PC-9 (cell line): ENCODE data around the gene MYO1E. TPM values are rescaled to one million over a fixed set of nuclear protein-coding genes. Genes with fewer than 3 reads are reported as not detected.
"Not testable (repeated sequence)": the region's sequence is repeated elsewhere in the genome, so short reads cannot be mapped to it uniquely, and the experiment has no call there.

Experiments
- BruUV-seq: library from RNA; stranded (reverse); fragments of 400-500 nt; replicated peaks from 2 replicates; lab custom pipeline; 2021; lab: Mats Ljungman, UMichigan
- CTCF ChIA-PET: fragments of 300-600 bp; sonication (Branson Sonifier 250); formaldehyde crosslinking; loops from one replicate; lab custom pipeline; 2022; ENCODE audit warnings: antibody characterized with exemption; lab: Charles Lee
- POLR2A ChIA-PET: fragments of 300-600 bp; sonication (Branson Sonifier 250); formaldehyde crosslinking; loops from one replicate; lab custom pipeline; 2022; ENCODE audit warnings: antibody characterized with exemption; ENCODE audit not compliant: unreplicated experiment; lab: Charles Lee
- DNase-seq, 2 experiments: peaks; one replicate each; pipeline versions ENCODE4 v3.0.0 to v3.0.0-alpha.2; 2015 to 2022; ENCODE audit warnings: mixed read lengths in 1 of 2
- H2AFZ ChIP-seq: fragments of 200-600 bp; sonication (generic); 2 replicates; pipeline ENCODE4 v1.8.1; 2017; ENCODE audit warnings: antibody characterized with exemption
- H3F3A ChIP-seq: fragments of 200-600 bp; sonication (generic); 2 replicates; pipeline ENCODE4 v1.8.1; 2017; ENCODE audit warnings: antibody characterized with exemption, mild to moderate bottlenecking, low read depth; ENCODE audit not compliant: insufficient read depth
- H3K27ac ChIP-seq: fragments of 200-600 bp; sonication (generic); 2 replicates; pipeline ENCODE4 v1.6.1; 2016; ENCODE audit warnings: mixed run types
- H3K27me3 ChIP-seq: fragments of 200-600 bp; sonication (generic); 2 replicates; pipeline ENCODE4 v1.6.1; 2016; ENCODE audit warnings: low read depth, mixed run types; ENCODE audit not compliant: insufficient read depth
- H3K36me3 ChIP-seq: fragments of 200-600 bp; sonication (generic); 2 replicates; pipeline ENCODE4 v1.6.1; 2016; ENCODE audit warnings: low read depth, mixed run types
- H3K4me1 ChIP-seq: fragments of 200-600 bp; sonication (generic); replicated peaks from 2 replicates; pipeline ENCODE4 v1.6.1; 2016; ENCODE audit warnings: mixed run types; ENCODE audit not compliant: insufficient read depth
- H3K4me2 ChIP-seq: fragments of 200-600 bp; sonication (generic); 2 replicates; pipeline ENCODE4 v1.6.1; 2017; ENCODE audit warnings: mixed run types
- H3K4me3 ChIP-seq: fragments of 200-600 bp; sonication (generic); 2 replicates; pipeline ENCODE4 v1.6.1; 2016; ENCODE audit warnings: mixed run types
- H3K79me2 ChIP-seq: fragments of 200-600 bp; sonication (generic); 2 replicates; pipeline ENCODE4 v1.6.1; 2017; ENCODE audit warnings: low read depth, mixed run types
- H3K9me2 ChIP-seq: fragments of 200-600 bp; sonication (generic); 2 replicates; pipeline ENCODE4 v1.8.1; 2017; ENCODE audit warnings: mild to moderate bottlenecking; ENCODE audit not compliant: insufficient read depth
- H3K9me3 ChIP-seq: fragments of 200-600 bp; sonication (generic); 2 replicates; pipeline ENCODE4 v1.8.1; 2016; ENCODE audit warnings: low read depth; ENCODE audit not compliant: insufficient read depth
- H4K20me1 ChIP-seq: fragments of 200-600 bp; sonication (generic); 2 replicates; pipeline ENCODE4 v1.8.1; 2017; ENCODE audit not compliant: insufficient read depth
- EZH2 ChIP-seq: fragments of 200-600 bp; sonication (generic); IDR thresholded peaks from 2 replicates; pipeline ENCODE4 v1.8.0; 2017; ENCODE audit warnings: antibody characterized with exemption, low read depth
- intact Hi-C: fragments of 100-400 bp; cut with micrococcal nuclease; formaldehyde crosslinking; loops from one replicate; pipeline ENCODE4 v1.10.0; 2022; ENCODE audit not compliant: unreplicated experiment
- total RNA-seq: library from RNA; stranded (reverse); gene quantifications from 2 replicates; pipeline ENCODE4 v1.2.3, GENCODE V29; 2021
- TF ChIP-seq, protein P1 (sequence below): fragments of 200-600 bp; sonication (generic); conservative IDR thresholded peaks from 2 replicates; pipeline ENCODE4 v1.6.1; 2017; ENCODE audit warnings: mixed run types, antibody characterized with exemption, mild to moderate bottlenecking, moderate library complexity

MYO1E gene
- total RNA-seq, 1 experiment from 2014 or later = 156 TPM

DNA sequence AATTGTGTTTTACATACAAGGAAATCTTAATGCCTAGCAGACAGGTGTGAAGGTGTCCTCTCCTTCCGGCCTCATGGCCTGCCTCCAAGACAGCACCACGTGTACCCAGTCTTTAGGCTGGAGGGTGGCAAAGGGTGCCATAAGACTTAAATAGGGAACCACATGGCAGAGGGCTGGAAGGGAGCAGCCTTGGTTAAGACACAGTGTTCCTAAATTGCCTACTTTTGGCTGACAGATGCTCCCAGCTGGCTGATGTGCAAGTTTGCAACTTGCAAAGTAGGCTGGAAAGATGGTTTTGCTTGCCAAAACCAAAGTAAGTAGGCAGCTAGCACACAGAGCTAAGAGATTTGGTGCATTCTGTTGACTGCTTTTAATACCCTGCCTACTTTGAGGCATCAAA lies 222.5 kb downstream of the MYO1E start:
- no peak for DNase-seq
- Histone ChIP-seq H2AFZ (no peak overlapping the region), H3K27ac (no peak overlapping the region), H3K9me2 (no peaks in the 10 kb centered on the region), H3K36me3 (peaks cover 10% of the 10 kb centered on the region), H3K4me1 (no peaks in the 10 kb centered on the region), H3K27me3 (no peaks in the 10 kb centered on the region), H3F3A (no peaks in the 10 kb centered on the region), H3K9me3 (no peaks in the 10 kb centered on the region), H3K4me3 (no peak overlapping the region), H3K4me2 (no peak overlapping the region), H4K20me1 (no peaks in the 10 kb centered on the region), H3K79me2 (no peaks in the 10 kb centered on the region)
- no peak for TF ChIP-seq EZH2
- TF ChIP-seq, protein P1, sequence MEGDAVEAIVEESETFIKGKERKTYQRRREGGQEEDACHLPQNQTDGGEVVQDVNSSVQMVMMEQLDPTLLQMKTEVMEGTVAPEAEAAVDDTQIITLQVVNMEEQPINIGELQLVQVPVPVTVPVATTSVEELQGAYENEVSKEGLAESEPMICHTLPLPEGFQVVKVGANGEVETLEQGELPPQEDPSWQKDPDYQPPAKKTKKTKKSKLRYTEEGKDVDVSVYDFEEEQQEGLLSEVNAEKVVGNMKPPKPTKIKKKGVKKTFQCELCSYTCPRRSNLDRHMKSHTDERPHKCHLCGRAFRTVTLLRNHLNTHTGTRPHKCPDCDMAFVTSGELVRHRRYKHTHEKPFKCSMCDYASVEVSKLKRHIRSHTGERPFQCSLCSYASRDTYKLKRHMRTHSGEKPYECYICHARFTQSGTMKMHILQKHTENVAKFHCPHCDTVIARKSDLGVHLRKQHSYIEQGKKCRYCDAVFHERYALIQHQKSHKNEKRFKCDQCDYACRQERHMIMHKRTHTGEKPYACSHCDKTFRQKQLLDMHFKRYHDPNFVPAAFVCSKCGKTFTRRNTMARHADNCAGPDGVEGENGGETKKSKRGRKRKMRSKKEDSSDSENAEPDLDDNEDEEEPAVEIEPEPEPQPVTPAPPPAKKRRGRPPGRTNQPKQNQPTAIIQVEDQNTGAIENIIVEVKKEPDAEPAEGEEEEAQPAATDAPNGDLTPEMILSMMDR = no peak
- POLR2A ChIA-PET = interaction anchor here (0.6 kb wide), 1 partner anchor 161 kb away, joined by 6 read pairs; no protein-coding TSS in a partner anchor
- CTCF ChIA-PET = no interaction called here
- no TSS peak for BruUV-seq
- intact Hi-C loops = no loop called here

DNA sequence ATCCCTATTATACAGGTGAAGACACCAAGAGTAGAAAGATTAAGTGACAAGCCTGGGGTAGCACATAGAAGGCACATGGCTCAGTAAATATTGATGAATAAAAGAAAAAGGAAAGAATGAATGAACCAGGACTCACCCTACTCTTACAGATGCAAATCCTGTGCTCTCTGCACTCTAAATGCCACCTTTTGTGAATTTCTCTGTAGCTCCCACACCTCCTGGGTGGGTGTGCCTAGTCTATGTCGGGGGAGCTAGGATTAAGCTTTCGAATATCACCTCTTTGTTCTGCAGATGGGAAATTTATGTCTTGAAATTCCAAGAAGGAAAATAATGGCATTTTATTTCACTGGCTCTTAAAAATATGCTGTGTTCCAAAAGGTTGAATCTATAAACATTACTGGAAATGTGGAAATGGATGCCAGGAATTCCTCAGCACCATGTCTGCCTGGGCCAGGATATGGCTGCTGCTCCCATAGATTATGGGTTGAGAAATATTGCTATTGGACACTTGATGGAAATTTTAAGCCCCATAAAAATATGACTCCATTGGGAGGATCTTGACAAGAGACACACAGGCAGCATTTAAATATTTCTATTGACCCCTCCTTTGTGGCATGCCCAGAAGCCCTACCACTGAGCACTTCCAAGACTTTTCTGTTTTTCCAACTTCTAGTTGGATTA lies 224.4 kb downstream of the MYO1E start:
- BruUV-seq = no TSS peak

DNA sequence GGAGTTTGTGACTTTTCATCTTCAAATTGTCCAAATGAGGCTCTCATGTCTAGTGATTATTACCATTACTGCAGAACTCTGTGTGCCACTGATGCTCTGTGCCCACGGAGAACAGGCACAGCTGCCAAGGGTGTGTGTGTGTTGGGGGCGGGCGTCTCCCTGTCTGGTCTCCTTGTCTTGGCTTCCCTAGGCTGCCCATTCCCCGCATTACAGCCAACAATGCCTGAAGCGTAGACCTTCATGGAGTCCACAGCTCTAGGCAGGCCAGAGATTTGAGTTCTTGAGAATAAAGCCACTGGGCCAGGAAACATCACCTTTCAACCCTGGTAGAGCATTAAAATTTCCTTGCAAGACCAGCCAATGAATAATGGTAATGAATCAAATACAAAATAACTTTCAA lies 225.0 kb downstream of the MYO1E start:
- no TSS peak for BruUV-seq
- no peaks in the 10 kb centered on the region for H3K9me2 ChIP-seq
- CTCF ChIA-PET = no interaction called here
- H3K36me3 ChIP-seq = peaks cover 5% of the 10 kb centered on the region
- H3K4me1 ChIP-seq = no peaks in the 10 kb centered on the region
- no peak for DNase-seq
- intact Hi-C loops = no loop called here
- H3K27me3 ChIP-seq = no peaks in the 10 kb centered on the region
- no peaks in the 10 kb centered on the region for H3F3A ChIP-seq
- no peak for TF ChIP-seq EZH2
- TF ChIP-seq, protein P1 = no peak
- no peaks in the 10 kb centered on the region for H3K79me2 ChIP-seq
- no peaks in the 10 kb centered on the region for H3K9me3 ChIP-seq
- no peak overlapping the region for H2AFZ ChIP-seq
- H3K27ac ChIP-seq = no peak overlapping the region
- POLR2A ChIA-PET = no interaction called here
- H3K4me2 ChIP-seq = no peak overlapping the region
- H3K4me3 ChIP-seq = no peak overlapping the region
- H4K20me1 ChIP-seq = no peaks in the 10 kb centered on the region

More for the DNA sequence above, 224.4 kb downstream of the MYO1E start:
- no peaks in the 10 kb centered on the region for H3K27me3 ChIP-seq
- no peaks in the 10 kb centered on the region for H3K4me1 ChIP-seq
- ChIA-PET POLR2A (no interaction called here), CTCF (no interaction called here)
- no peaks in the 10 kb centered on the region for H3K9me2 ChIP-seq
- no peak overlapping the region for H2AFZ ChIP-seq
- H4K20me1 ChIP-seq = no peaks in the 10 kb centered on the region
- H3K4me2 ChIP-seq = no peak overlapping the region
- no peak for DNase-seq
- no peak overlapping the region for H3K27ac ChIP-seq
- intact Hi-C loops = no loop called here
- TF ChIP-seq, protein P1 = no peak
- TF ChIP-seq EZH2 = no peak
- no peaks in the 10 kb centered on the region for H3K79me2 ChIP-seq
- no peaks in the 10 kb centered on the region for H3K9me3 ChIP-seq
- H3K4me3 ChIP-seq = no peak overlapping the region
- H3K36me3 ChIP-seq = peaks cover 5% of the 10 kb centered on the region
- no peaks in the 10 kb centered on the region for H3F3A ChIP-seq

DNA sequence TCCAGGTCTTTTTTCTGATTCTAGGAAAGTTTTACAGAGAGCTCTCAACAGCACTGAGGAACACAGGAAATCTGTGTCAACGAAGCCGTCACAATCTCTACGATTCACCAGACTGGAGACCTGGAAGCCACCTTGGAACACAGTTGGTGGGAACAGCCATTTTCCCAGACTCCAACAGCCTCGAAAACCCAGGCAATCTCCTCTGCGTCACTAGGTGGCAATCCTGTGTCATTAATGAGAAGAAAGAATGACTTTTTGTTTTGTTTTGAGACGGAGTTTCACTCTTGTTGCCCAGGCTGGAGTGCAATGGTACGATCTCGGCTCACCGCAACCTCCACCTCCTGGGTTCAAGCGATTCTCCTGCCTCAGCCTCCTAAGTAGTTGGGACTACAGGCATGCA lies 228.1 kb downstream of the MYO1E start:
- POLR2A ChIA-PET, H2AFZ ChIP-seq, H3K9me3 ChIP-seq, DNase-seq, H4K20me1 ChIP-seq, H3K4me3 ChIP-seq, H3K9me2 ChIP-seq, intact Hi-C loops, H3K27ac ChIP-seq, H3K27me3 ChIP-seq, H3F3A ChIP-seq, H3K4me2 ChIP-seq, H3K36me3 ChIP-seq, H3K79me2 ChIP-seq, BruUV-seq, H3K4me1 ChIP-seq, CTCF ChIA-PET: not testable (repeated sequence)
